ENCODE data around the gene DOCK3.

- TF ChIP-seq CTCF (IDR thresholded peaks at IDR 0.05) = no peak
- TF ChIP-seq POLR2A (IDR thresholded peaks at IDR 0.05) = no peak
- no peak for TF ChIP-seq EP300 (IDR thresholded peaks at IDR 0.05)
Observed at GRCh38 chr3:50649451-50649931, 25.2 kb upstream of the DOCK3 start.

Measured in ovary (tissue), 3 donors.